ENCODE data around the gene IMPA2.
"Not testable (repeated sequence)": the region's sequence is repeated elsewhere in the genome, so short reads cannot be mapped to it uniquely, and the experiment has no call there.

Gene IMPA2

DNA sequence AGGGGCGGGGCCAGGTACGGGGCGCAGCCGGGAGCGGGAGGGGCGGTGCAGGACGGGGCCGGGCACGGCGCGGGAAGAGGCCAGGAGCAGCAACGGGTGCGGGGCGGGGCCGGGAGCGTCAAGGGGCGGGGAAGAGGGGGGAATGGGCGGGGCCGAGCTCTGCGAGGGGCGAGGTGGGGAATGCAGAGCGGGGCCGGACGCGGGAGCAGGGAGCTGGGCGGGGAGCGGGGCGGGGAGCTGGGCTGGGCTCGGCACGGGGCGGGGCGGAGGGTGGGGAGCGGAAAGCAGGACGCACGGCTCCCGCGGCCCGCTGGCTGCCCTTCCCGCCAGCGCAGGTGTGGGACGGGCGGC is at the start of gene IMPA2:
Gene IMPA2 (plus strand): TSS at position 316 of the 351 bp plus-strand sequence. CDS start 163 bp downstream, outside the sequence.
- H3K27ac Mint-ChIP-seq, result peak within 1 kb of the TSS; percentile 65
- ATAC-seq (ENCODE audit: low read depth), result no peak
- DNase-seq (ENCODE audit: low spot score in 2 of 2), result no peak
- H3K4me1 Mint-ChIP-seq, result peaks cover 10% of the 10 kb centered on the region
- H3K9me3 Mint-ChIP-seq, result no peaks in the 10 kb centered on the region
- H3K36me3 Mint-ChIP-seq, result no peaks in the 10 kb centered on the region
- no peaks in the 10 kb centered on the region for H3K27me3 Mint-ChIP-seq
- H3K4me3 Mint-ChIP-seq, result peak within 1 kb of the TSS; percentile 95

DNA sequence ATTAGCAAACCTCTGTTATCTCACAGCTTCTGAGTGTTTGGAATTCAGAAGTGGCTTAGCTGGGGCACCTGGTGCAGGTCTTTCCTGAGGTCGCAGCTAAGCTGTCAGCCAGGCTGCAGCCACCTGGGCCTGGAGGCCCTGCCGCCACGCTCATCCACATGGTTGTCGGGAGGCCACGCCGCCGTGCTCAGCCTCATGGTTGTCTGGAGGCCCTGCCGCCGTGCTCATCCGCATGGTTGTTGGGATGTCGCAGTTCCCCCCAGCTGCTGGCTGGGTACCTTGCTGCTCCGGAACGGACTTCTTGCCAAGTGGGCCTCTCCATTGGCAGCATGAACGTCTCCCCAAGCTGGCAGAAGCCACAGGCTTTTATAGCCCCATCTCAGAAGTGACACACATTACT is 48.9 kb upstream of the IMPA2 start:
- peaks cover 3% of the 10 kb centered on the region for H3K4me1 Mint-ChIP-seq
- H3K27me3 Mint-ChIP-seq, result peaks cover 3% of the 10 kb centered on the region
- H3K27ac Mint-ChIP-seq, result no peak overlapping the region
- H3K36me3 Mint-ChIP-seq, result no peaks in the 10 kb centered on the region
- H3K9me3 Mint-ChIP-seq, result no peaks in the 10 kb centered on the region
- ATAC-seq (ENCODE audit: low read depth) (no peak), DNase-seq (ENCODE audit: low spot score in 2 of 2) (no peak)
- H3K4me3 Mint-ChIP-seq, result no peak overlapping the region

DNA sequence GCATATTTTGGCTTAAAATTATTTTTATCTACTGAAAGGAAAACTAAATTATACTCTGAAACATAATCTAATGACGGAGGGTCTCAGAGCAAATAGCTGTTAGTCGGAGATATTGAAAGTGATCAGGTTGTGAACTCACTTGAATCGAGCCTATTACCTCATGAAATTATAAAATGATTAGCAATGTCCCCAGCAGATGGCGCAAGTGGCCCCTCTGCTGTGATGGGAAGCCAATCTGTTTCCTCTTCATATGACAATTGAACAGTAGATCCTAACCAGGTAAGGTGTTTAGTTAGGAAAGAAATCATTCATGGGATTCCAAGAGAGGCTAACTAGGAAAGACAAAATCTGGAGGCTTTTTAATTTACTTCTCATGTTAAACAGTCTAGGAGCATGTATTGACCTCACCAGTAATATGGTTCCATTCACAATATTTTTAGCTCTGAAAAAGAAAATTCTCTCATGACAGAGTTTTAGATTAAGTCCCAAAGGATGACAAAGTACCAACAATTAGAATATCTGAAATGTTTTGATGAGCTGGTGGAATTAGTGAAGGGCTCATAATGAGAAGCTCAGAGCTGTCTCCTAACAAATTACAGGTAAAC is 43.3 kb upstream of the IMPA2 start:
- Mint-ChIP-seq H3K4me1 (peaks cover 6% of the 10 kb centered on the region), H3K27ac (no peak overlapping the region), H3K9me3 (no peaks in the 10 kb centered on the region), H3K27me3 (no peaks in the 10 kb centered on the region), H3K36me3 (no peaks in the 10 kb centered on the region), H3K4me3 (no peak overlapping the region)
- peak; percentile 85 for ATAC-seq (ENCODE audit: low read depth)
- DNase-seq (ENCODE audit: low spot score in 2 of 2), result peak; percentile 73 to 77

- Mint-ChIP-seq H3K9me3 (no peaks in the 10 kb centered on the region), H3K4me3 (no peak overlapping the region), H3K4me1 (peaks cover 6% of the 10 kb centered on the region), H3K36me3 (no peaks in the 10 kb centered on the region), H3K27ac (no peak overlapping the region), H3K27me3 (peaks cover 2% of the 10 kb centered on the region)
- DNase-seq (ENCODE audit: low spot score in 2 of 2) (no peak), ATAC-seq (ENCODE audit: low read depth) (no peak)
These were observed 40.4 kb upstream of the IMPA2 start for GRCh38 chr18:11940956-11941355.

GRCh38 chr18:11943551-11943950 is 37.8 kb upstream of the IMPA2 start:
- peaks cover 8% of the 10 kb centered on the region for H3K4me1 Mint-ChIP-seq
- no peak for DNase-seq (ENCODE audit: low spot score in 2 of 2)
- H3K4me3 Mint-ChIP-seq, result no peak overlapping the region
- H3K9me3 Mint-ChIP-seq, result no peaks in the 10 kb centered on the region
- no peak for ATAC-seq (ENCODE audit: low read depth)
- no peak overlapping the region for H3K27ac Mint-ChIP-seq
- peaks cover 2% of the 10 kb centered on the region for H3K27me3 Mint-ChIP-seq
- H3K36me3 Mint-ChIP-seq, result no peaks in the 10 kb centered on the region

GRCh38 chr18:11944252-11944651 is 37.1 kb upstream of the IMPA2 start:
- no peak for DNase-seq (ENCODE audit: low spot score in 2 of 2)
- H3K27me3 Mint-ChIP-seq, result peaks cover 2% of the 10 kb centered on the region
- H3K27ac Mint-ChIP-seq, result no peak overlapping the region
- H3K4me3 Mint-ChIP-seq, result no peak overlapping the region
- H3K4me1 Mint-ChIP-seq, result peaks cover 8% of the 10 kb centered on the region
- no peaks in the 10 kb centered on the region for H3K9me3 Mint-ChIP-seq
- no peak for ATAC-seq (ENCODE audit: low read depth)
- H3K36me3 Mint-ChIP-seq, result no peaks in the 10 kb centered on the region

DNA sequence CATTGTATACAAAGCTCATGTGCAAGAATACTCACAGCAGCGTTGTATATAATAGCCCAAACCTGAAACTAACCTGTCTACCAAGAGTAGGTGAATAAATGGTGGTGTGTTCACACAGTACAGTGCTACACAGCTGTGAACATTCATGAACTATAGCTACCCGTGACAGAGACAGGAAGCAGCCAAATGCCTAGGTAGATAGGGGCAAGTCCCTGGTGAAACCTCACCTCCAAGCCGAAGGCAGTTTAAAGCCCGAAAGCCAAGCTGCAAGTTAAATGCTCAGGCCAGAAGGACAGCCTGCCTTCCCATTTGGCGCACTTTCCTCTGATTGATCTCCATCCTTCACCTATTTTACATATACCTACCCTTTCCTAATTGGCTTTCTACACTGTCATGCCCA is 36.5 kb upstream of the IMPA2 start:
- peaks cover 2% of the 10 kb centered on the region for H3K27me3 Mint-ChIP-seq
- H3K36me3 Mint-ChIP-seq, result no peaks in the 10 kb centered on the region
- peaks cover 8% of the 10 kb centered on the region for H3K4me1 Mint-ChIP-seq
- no peak overlapping the region for H3K4me3 Mint-ChIP-seq
- H3K9me3 Mint-ChIP-seq, result no peaks in the 10 kb centered on the region
- DNase-seq (ENCODE audit: low spot score in 2 of 2), result no peak
- H3K27ac Mint-ChIP-seq, result no peak overlapping the region
- ATAC-seq (ENCODE audit: low read depth), result no peak

- H3K27ac Mint-ChIP-seq; H3K36me3 Mint-ChIP-seq; H3K9me3 Mint-ChIP-seq; H3K4me1 Mint-ChIP-seq; ATAC-seq (ENCODE audit: low read depth); DNase-seq (ENCODE audit: low spot score in 2 of 2); H3K27me3 Mint-ChIP-seq; H3K4me3 Mint-ChIP-seq: not testable (repeated sequence)
These were observed 35.3 kb upstream of the IMPA2 start for GRCh38 chr18:11945834-11946659.

DNA sequence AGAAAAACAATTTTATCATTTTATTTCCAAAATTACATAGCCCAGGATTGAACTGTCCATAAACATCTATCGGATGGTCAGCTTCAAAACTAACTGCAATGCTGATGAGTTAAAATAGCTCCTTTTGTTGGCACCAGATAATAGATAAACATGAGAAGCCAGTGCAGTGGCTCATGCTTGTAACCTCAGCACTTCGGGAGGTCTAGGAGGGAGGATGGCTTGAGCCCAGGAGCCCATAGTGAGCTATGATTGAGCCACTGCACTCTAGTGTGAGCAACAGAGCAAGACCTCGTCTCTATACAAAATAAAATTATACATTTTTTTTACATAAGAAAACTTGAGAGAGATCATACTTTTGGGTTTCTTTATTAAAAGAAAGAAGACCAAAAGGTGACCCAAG is 34.6 kb upstream of the IMPA2 start:
- Mint-ChIP-seq H3K9me3 (no peaks in the 10 kb centered on the region), H3K27ac (peak overlapping the region; percentile 92), H3K4me3 (peak overlapping the region; percentile 37), H3K36me3 (no peaks in the 10 kb centered on the region), H3K27me3 (peaks cover 2% of the 10 kb centered on the region), H3K4me1 (peaks cover 8% of the 10 kb centered on the region)
- no peak for DNase-seq (ENCODE audit: low spot score in 2 of 2)
- ATAC-seq (ENCODE audit: low read depth), result no peak

DNA sequence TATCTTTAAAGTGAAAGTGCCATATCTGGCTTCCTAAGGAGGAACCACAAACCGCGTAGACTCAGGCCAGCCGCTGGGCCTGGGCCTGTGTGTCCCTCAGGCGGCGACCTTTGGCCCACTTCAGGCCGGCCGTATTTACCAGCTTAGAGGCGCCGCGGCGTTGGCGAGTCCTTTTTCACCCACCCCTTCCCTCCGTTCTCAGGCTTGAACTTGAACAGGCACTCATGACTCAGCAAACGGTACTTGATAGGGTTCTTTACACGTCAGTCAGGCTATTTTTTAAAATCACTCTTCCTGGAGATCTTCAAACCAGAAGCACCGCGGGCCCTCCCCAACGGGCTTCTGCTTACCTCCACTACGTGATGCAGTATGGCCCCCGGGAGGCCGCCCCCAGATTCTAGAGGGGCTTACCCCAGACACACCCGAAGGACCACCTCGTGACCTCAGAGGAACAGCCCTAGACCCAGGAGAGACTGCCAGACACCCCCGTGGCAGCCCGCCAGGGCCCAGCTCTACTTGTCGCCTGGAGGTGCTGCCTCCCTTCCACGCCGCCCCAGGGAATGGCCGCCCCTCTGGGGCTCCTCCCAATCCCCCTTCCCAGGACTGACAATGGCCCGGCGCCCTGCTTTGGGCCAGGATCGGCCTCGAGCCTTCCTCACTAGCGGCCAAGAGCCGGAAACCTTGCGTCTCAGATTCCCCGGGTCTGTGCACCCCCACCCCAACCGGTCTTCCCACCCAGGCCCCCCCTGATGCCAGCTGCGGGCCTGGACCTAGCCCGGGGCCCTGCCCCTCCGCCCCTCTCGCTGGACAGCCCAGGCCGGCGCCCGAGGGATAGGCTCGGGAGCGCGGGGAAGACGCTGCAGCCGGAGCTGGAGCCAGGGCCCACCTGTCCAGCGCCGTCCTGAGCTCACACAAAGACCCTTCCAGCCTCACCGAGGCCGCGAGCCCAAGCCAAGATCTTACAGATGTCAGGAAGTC is 33.8 kb upstream of the IMPA2 start:
- Mint-ChIP-seq H3K9me3 (no peaks in the 10 kb centered on the region), H3K36me3 (no peaks in the 10 kb centered on the region), H3K4me1 (peaks cover 8% of the 10 kb centered on the region), H3K27ac (peak overlapping the region; percentile 92), H3K4me3 (peak overlapping the region; percentile 92), H3K27me3 (peaks cover 2% of the 10 kb centered on the region)
- ATAC-seq (ENCODE audit: low read depth), result peak; percentile 81
- DNase-seq (ENCODE audit: low spot score in 2 of 2), result peak; percentile 47 to 53

DNA sequence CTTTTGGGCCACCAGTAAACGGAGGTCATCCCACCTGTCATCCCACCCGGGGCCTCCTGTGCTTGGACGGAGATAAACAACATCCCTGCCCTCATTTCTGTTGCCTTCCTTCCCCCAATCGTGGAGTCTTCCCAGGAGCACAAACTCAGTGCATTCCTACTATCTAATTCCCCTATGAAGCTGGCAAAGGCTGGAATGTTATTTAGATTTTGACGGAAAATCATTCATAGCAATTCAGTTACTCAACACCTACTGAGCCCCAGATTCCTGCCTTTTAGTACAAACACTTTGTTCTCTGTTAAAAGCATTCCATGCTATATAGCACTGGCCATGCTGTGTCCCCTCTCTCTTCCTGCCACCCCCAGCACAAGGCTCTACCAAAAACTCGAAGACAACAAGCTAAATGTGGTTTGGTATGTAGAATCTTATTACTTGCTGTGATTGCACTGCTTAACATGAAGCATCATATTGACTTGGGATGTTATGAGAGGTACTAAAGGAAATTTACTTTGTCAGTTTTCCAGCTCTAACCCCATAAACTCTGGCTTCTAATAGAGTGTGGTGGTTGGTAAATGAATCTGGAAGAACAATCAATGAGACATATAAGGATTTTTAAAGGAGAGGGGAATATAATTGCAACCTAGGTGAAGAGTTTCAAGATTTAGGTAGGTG is 32.3 kb upstream of the IMPA2 start:
- Mint-ChIP-seq H3K4me1 (peaks cover 8% of the 10 kb centered on the region), H3K27ac (no peak overlapping the region), H3K36me3 (no peaks in the 10 kb centered on the region), H3K9me3 (no peaks in the 10 kb centered on the region), H3K27me3 (peaks cover under 1% of the 10 kb centered on the region), H3K4me3 (peak overlapping the region; percentile 22)
- ATAC-seq (ENCODE audit: low read depth), result no peak
- no peak for DNase-seq (ENCODE audit: low spot score in 2 of 2)

DNA sequence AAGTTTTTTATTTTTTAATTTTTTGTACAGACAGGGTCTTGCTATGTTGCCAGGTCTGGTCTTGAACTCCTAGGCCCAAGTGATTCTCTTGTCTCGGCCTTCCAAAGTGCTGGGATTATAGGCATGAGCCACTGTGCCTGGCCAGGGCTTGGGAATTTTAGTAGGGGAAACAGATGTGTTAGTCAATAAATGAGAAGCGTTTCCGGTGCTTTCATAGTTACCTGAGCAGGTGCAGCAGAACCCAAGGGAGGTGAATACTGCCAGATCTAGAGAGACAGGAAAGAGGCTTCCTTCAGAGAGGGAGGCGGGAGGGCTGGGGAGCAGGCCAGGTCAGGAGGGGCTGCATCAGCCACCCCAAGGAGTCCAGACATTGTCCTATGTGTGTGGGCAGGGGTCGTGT is 30.5 kb upstream of the IMPA2 start:
- H3K9me3 Mint-ChIP-seq, result no peaks in the 10 kb centered on the region
- peaks cover 8% of the 10 kb centered on the region for H3K4me1 Mint-ChIP-seq
- H3K36me3 Mint-ChIP-seq, result no peaks in the 10 kb centered on the region
- DNase-seq (ENCODE audit: low spot score in 2 of 2) (no peak), ATAC-seq (ENCODE audit: low read depth) (no peak)
- no peak overlapping the region for H3K27ac Mint-ChIP-seq
- no peak overlapping the region for H3K4me3 Mint-ChIP-seq
- H3K27me3 Mint-ChIP-seq, result no peaks in the 10 kb centered on the region

DNA sequence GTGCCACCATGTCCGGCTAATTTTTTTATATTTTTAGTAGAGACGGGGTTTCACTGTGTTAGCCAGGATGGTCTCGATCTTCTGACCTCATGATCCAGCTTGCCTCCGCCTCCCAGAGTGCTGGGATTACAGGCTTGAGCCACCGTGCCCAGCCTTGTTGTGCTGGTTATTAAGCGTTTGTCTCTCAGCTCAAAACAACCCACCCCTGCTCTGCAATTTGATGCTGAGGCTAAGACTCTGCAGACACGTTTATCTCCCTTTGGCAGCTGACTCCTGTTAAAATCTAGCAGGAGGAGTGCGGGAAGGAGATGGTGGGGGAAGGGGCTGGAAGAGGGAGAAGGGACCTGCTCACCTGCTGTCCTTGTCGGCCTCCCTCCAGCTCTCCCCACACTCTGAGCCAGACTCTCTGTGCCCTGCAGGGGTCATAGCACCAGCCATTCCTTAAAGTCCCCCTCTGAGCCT is 29.9 kb upstream of the IMPA2 start:
- Mint-ChIP-seq H3K4me1 (peaks cover 8% of the 10 kb centered on the region), H3K36me3 (no peaks in the 10 kb centered on the region), H3K27ac (no peak overlapping the region), H3K9me3 (no peaks in the 10 kb centered on the region), H3K27me3 (no peaks in the 10 kb centered on the region), H3K4me3 (no peak overlapping the region)
- DNase-seq (ENCODE audit: low spot score in 2 of 2) (no peak), ATAC-seq (ENCODE audit: low read depth) (no peak)
